ENCODE data around the gene NAIF1.
A peak's percentile ranks its signal among the peaks of the same experiment; 100 is the strongest.
"Not testable (repeated sequence)": the region's sequence is repeated elsewhere in the genome, so short reads cannot be mapped to it uniquely, and the experiment has no call there.

The NAIF1 gene

GRCh38 chr9:128085943-128086342 is 18.8 kb upstream of the NAIF1 start:
- no peak for DNase-seq (ENCODE audit: low read depth in 2 of 2)

GRCh38 chr9:128084746-128085145 is 17.6 kb upstream of the NAIF1 start:
- DNase-seq (ENCODE audit: low read depth in 2 of 2): no peak

GRCh38 chr9:128082151-128082550 is 15.0 kb upstream of the NAIF1 start:
- no peak for DNase-seq (ENCODE audit: low read depth in 2 of 2)

- no peak for DNase-seq (ENCODE audit: low read depth in 2 of 2)
These were observed 13.9 kb upstream of the NAIF1 start for GRCh38 chr9:128081056-128081455.

- DNase-seq (ENCODE audit: low read depth in 2 of 2): no peak
These were observed 13.1 kb upstream of the NAIF1 start for GRCh38 chr9:128080206-128080605.

- no peak for DNase-seq (ENCODE audit: low read depth in 2 of 2)
These were observed 11.6 kb upstream of the NAIF1 start for GRCh38 chr9:128078504-128079434.

- DNase-seq (ENCODE audit: low read depth in 2 of 2): no peak
These were observed 10.9 kb upstream of the NAIF1 start for GRCh38 chr9:128077847-128078503.

GRCh38 chr9:128073253-128073886 is 6.2 kb upstream of the NAIF1 start:
- DNase-seq (ENCODE audit: low read depth in 2 of 2): no peak

GRCh38 chr9:128072144-128073021 is 5.3 kb upstream of the NAIF1 start:
- peak; percentile 41 to 53 for DNase-seq (ENCODE audit: low read depth in 2 of 2)

GRCh38 chr9:128071475-128071874 is 4.4 kb upstream of the NAIF1 start:
- DNase-seq (ENCODE audit: low read depth in 2 of 2): not testable (repeated sequence)

- no peak for DNase-seq (ENCODE audit: low read depth in 2 of 2)
These were observed 3.8 kb upstream of the NAIF1 start for GRCh38 chr9:128070874-128071273.

- peak in 1 of 2 donors; percentile 31 for DNase-seq (ENCODE audit: low read depth in 2 of 2)
These were observed 1.5 kb upstream of the NAIF1 start for GRCh38 chr9:128068386-128069205.

- DNase-seq (ENCODE audit: low read depth in 2 of 2): peak; percentile 100
These were observed 695 bp upstream of the NAIF1 start, which contains the start of gene SLC25A25 for GRCh38 chr9:128067645-128068385. Gene SLC25A25 (plus strand): TSS chr9:128068232. CDS start chr9:128068320, 88 bp downstream.

- no peak for DNase-seq (ENCODE audit: low read depth in 2 of 2)
These were observed 1.0 kb downstream of the NAIF1 start for GRCh38 chr9:128065907-128066712.

GRCh38 chr9:128062846-128063831 is 4.0 kb downstream of the NAIF1 start:
- DNase-seq (ENCODE audit: low read depth in 2 of 2): no peak

- no peak for DNase-seq (ENCODE audit: low read depth in 2 of 2)
These were observed 4.8 kb downstream of the NAIF1 start for GRCh38 chr9:128062279-128062678.

GRCh38 chr9:128061275-128061960 is 5.7 kb downstream of the NAIF1 start:
- DNase-seq (ENCODE audit: low read depth in 2 of 2): no peak

All from stimulated activated CD4-positive, alpha-beta T cell treated with anti-CD3 and anti-CD28 coated beads, Interleukin-4, amount 100 ng/mL, for 48 hours (primary cell).